HG03521 (cell line): ENCODE data around the gene GDAP2.
"Not testable (repeated sequence)": the region's sequence is repeated elsewhere in the genome, so short reads cannot be mapped to it uniquely, and the experiment has no call there.

Experiments used
- ATAC-seq: cut with Tn5 transposase; IDR thresholded peaks from one replicate; pipeline ENCODE4 v1.9.1; 2021; ENCODE audit warnings: mild to moderate bottlenecking, moderate library complexity; ENCODE audit not compliant: unreplicated experiment

Gene GDAP2

DNA sequence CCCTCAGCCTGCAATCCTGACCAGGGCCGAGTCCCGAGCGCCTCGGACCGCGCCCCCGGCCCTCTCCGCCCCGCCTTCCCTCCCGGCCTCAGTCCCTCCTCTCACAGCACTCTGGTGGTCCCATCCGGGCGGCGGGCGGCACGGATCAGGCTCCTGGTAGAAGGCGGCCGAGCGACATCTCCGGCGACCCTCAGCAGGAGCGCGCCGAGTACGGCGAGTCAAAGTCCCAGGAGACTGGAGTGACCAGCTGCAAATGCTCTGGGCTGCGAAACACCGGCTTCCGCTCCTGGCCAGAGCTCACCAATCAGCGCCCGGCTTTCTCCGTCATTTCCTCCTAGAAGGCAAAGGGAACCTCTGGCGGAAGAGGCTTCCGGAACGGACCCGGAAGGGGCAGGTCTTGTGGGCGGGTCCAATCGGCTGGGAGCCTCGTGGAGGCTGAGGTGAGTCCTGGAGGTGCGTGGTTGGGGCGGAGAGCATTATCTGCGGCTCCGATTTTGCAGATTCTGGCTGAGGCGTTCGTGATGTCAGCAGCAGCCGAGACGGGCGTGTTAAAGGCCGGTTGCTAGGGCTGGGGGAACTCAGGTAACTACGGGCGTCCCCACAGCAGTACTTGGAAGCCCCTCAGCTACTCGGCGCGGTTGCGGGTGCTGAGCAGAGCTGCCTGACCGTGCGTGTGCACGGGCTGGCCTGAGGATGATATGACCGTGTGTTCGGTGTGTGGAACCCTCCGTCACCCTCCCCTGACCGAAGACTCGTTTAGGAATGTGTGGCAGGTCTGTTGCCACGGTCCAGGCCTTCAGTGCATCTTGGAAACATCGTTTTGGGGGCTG lies at the start of gene GDAP2, which contains the start of gene WDR3:
Gene GDAP2 (minus strand): TSS at position 279 of the 830 bp plus-strand sequence. CDS start 9,264 bp downstream, outside the sequence.
Gene WDR3 (plus strand): TSS at position 397 of the 830 bp plus-strand sequence. CDS start 3,581 bp downstream, outside the sequence.
- peak; percentile 94 for ATAC-seq

DNA sequence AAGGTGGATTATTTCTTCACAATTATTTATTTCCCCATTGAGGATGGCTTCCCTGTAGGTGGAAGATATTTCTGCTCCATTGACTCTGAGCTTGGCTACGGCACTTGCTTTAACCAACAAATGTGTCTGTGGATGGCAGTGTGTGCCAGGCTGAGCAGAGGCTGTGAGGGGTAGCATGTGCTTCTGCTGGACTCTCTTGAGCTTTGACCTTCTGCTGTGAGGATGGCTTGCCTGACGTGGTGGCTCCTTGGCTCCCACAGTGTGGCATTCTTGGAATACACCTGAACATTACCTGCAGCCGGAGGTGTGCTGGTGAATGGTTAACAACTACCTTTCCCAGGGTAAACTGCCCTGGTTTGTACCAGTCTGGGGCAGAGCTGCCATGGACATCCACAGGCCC lies 47.0 kb upstream of the GDAP2 start:
- ATAC-seq: no peak

DNA sequence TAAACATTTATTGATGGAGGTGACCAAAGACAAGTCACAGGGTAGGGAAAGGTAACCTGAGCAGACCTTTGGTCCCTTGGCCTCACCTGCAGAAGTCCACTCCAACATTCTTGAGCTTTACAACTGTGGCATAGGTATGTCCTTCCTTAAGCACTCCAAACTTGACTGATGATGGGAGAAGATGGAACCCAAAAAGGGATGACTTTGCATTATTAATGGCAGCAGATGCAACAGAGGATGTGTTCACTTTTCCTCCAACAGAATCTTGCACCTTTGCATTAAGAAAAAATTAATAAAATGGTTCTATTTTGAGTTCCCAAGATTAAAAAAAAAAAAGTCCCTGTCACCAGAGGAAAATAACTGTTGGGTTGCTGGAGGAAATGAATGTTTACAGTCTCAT lies 42.4 kb upstream of the GDAP2 start:
- no peak for ATAC-seq

DNA sequence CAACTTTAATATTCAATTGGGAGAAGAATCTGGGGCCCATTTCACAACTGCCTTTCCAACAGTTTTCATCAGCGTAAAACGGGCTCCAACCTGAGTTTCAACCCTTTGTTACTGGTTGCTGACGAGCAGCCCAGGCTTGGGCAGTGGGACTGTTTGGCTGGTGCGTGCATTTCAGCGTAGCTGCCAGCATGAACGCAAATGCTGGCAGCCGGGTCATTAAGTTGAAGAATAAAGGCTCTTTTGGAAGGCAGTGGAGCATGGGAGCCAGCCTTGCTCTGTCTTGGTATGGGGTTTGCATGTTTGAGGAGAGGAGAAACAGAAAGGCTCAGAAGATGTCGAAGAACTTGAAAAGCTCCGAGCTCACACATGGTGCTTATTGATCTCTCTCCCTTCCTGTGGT lies 40.8 kb upstream of the GDAP2 start:
- ATAC-seq: no peak

DNA sequence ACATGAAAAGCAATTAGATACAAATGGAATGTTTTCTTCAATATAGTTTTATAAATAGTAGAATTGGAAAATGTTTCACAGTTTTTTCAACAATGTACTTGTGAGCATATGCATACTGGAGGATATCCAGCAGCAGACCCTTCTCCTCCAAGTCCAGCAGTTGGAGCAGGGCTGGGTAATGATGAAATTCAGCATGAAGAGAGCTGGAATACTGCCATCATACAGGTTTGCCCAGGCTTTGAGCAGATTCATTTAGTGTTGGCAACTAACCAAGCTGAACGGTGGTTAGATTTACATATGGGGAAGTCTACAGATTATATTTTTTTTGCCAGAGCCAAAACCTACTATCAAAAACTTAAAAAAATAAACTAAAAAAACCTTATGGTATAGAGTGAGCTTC lies 38.5 kb upstream of the GDAP2 start:
- ATAC-seq: no peak

DNA sequence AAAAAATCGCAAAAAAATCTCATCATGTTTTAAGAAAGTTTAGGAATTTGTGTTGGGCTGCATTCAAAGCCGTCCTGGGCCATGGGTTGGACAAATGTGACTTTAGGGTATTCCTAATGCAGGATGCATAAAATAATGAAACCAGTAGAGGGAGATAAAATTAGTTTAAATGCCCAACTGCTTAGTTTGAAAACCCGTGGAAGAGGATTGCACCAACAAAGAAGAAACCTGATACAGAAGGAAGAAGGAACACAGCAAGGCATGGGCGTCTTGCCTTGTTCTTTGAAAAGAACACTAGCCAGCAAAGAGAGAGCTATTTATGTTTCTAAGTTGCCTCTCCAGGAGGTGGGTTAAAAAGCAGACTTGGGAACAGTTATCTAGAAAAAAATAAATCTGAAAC lies 38.1 kb upstream of the GDAP2 start:
- ATAC-seq: no peak

DNA sequence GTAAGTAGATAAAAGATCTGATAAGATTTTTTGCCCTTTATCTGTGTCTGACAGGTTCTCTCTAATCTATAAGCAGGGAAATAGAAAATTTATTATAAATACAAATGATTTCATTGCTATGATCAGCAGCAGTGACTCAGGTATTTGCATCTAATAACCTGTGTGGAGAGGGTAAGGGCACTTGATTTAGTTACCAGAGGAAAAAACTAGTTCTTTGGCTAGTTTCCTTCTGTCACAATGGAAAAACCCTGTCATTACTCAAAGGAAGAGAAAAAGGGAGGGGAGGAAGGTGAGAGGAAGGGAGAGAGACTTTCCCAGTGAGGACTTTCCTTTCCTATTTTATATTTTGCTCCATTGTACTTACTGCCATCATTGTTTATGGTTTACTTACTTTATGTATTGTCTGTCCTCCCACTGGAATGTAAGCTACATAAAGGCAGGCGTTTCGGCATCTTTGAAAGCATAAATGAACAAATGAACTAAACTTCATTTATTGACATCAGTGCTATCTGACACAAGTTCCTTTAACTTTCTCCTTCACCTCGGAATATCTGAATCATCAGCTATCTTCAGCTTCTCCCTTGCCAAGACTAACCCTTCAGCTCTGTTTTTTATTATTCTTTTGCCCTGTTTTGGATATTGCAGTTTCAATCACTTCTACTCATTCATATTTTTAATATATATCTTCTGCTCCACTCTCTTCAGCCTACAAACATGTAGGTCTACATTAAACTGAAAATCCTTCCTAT lies 35.0 kb upstream of the GDAP2 start:
- ATAC-seq: no peak

- no peak for ATAC-seq
These were observed 29.9 kb upstream of the GDAP2 start for GRCh38 chr1:117959364-117959763.

DNA sequence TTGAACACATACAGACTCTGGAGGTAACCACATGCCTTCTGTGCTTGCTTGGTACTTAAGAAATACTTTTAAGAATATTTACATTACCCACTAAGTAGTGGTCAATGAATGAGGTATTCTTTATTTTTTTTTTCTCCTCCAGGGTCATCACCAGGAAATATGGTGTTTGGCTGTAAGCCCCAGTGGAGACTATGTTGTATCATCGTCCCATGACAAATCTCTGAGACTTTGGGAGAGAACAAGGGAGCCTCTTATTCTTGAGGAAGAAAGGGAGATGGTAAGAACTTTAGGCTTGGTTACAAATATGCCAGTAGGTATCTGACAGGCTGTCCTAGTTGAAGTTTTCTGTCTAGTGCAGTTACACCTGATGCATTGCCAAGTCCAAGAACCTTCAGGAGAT lies 23.0 kb upstream of the GDAP2 start:
- ATAC-seq: no peak

- no peak for ATAC-seq
These were observed 12.9 kb upstream of the GDAP2 start for GRCh38 chr1:117942293-117942692.

DNA sequence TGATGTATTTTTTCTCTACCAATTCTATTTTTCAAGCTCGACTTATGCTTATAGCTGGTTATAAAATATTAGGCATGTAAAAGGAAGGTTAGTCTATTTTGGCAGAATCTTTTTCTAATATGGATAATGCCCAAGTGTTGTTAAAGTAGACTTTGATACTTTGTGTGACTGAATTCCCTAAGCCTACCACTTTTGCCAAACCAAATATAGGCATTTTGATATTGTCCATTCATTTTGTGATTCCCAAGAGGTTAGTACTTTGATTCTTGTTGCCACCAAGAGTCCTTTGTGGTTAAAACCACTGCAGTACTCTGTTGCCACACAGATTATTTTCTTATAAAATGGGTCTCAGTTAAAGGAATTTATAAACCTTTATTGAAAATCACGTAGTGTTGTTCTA lies 4.3 kb upstream of the GDAP2 start:
- ATAC-seq: no peak

- ATAC-seq: no peak
These were observed 3.2 kb upstream of the GDAP2 start for GRCh38 chr1:117932576-117932975.

GRCh38 chr1:117930484-117930883 lies 1.1 kb upstream of the GDAP2 start:
- no peak for ATAC-seq

DNA sequence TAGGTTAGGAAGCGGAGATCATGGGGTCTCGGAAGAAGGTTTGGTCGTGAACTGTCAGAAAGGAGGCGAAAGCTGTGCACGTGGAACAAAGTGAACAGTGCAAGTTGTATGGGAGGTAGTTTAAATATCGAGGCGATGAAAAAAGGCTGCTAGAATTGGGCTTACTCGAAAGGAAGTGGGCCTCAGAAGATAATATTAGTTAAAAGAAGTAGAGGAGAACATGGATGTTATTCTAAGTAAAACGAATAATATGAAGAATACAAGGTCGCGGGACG lies 689 bp upstream of the GDAP2 start:
- ATAC-seq: no peak

DNA sequence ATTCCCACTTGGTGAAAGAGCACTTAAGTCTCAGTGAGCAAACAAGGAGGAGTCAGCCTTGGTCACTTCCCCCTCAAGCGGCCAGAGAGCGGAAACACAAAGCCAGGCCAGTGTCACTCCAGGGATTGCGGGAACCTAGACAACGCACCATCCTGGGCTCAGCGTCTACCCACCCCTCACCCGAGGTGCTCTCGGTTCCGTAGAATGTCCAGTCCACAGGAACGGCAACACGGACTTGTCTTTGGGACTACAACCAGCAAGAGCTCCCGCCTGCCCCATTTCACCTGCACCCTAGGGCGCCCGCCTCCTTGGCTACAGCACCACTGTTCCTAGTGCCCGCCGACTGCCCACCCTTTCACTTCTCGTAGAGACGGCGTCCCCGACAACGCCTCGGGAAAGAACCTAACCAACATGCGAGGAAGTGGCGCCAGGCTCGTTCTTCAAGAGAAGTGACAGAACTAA lies 509 bp downstream of the GDAP2 start:
- peak; percentile 25 for ATAC-seq

DNA sequence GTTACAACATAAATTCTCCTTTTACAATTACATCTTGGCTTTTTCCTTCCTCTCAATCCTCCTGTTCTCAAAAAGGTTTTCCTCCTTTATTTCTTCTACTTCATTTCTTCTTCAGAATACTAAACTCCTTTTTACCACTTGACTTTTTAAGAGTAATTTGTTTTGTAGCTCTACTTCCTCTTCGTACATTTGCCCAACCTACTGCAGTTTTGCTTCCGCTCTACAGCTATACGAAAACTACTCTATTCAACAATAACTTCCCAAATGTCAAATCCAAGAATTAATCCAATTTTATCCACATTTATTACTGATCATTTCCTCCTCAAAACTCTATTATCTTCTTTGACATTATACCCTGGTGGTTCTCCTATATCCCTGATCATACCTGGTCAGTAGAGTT lies 3.4 kb downstream of the GDAP2 start:
- ATAC-seq: no peak

DNA sequence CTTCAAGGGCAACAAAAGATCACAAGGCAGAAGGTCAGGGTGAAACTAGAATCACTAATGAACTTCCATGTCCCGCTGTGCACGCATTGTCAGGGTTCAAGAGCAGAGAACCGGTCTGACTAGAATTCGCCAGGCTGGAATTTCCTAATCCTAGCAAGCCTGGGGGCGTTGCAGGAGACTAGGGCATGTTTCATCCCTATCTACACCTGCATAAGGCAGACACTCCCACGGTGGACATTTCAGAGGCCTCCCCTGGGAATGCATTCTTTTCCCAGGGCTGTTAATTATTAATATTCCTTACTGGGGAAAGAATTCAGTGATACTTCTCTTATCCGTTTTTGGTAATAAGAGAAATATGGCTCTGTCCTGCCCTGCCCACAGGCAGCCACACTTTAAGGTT lies 6.7 kb downstream of the GDAP2 start:
- ATAC-seq: not testable (repeated sequence)

GRCh38 chr1:117921991-117922390 lies 7.4 kb downstream of the GDAP2 start:
- no peak for ATAC-seq

DNA sequence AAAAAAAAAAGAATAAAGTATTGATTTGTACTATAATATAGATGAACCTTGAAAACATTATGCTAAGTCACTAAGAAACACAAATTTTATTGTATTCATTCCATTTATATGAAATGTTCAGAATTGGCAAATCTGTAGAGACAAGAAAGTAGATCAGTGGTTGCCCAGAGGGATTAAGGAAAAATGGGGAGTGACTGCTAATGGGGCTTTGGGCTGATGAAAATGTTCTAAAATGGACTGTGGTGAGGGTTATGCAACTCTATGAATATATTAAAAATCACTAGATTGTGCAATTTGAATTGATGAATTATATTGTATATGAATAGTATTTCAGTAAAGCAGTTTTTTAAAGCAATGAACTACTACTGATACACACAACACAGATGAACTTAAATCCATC lies 10.0 kb downstream of the GDAP2 start:
- ATAC-seq: no peak

GRCh38 chr1:117911051-117911450 lies 18.4 kb downstream of the GDAP2 start:
- no peak for ATAC-seq

DNA sequence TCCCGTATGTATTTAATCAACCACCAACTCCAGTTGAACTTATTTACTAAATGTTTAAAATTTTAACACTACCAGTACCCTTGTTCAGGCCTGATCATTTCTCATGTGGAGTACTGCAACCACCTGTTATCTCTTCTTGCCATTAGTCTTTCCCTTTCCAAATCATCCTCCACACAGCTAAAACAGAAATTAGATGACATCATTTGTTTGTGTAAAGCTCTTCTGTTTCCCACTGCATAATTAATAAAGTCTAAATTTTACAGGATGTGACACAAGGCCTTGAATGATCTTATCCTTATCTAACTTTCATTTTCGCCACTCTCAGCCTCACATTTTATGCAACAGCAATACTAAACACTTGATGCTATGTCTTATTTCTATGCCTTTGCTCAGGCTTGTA lies 24.4 kb downstream of the GDAP2 start:
- no peak for ATAC-seq

- no peak for ATAC-seq
These were observed 24.9 kb downstream of the GDAP2 start for GRCh38 chr1:117904485-117904884.
